Ascending aorta (tissue), 2 donors: Measurements from ENCODE around the gene ARID4A. TPM values are rescaled to one million over a fixed set of nuclear protein-coding genes. Genes with fewer than 3 reads are reported as not detected.

Source experiments
- DNase-seq, 2 donors: peaks; one replicate each; pipeline ENCODE4 v3.0.0-alpha.2; 2019; ENCODE audit warnings: low spot score in 2 of 2
- H3K27ac ChIP-seq, 2 donors: fragments of 200-600 bp; sonication (generic); one replicate each; pipeline ENCODE4 v1.5.1; 2016 to 2017; ENCODE audit warnings: mild to moderate bottlenecking in 1 of 2
- H3K27me3 ChIP-seq: fragments of 200-600 bp; sonication (generic); one replicate; pipeline ENCODE4 v1.5.1; 2017
- H3K36me3 ChIP-seq, 2 donors: fragments of 200-600 bp; sonication (generic); one replicate each; pipeline ENCODE4 v1.5.1; 2016
- H3K4me1 ChIP-seq, 2 donors: fragments of 200-600 bp; sonication (generic); one replicate each; pipeline ENCODE4 v1.5.1; 2016 to 2017; ENCODE audit warnings: mild to moderate bottlenecking in 1 of 2
- H3K4me3 ChIP-seq, 2 donors: fragments of 200-600 bp; sonication (generic); one replicate each; pipeline ENCODE4 v1.5.1; 2016 to 2017; ENCODE audit warnings: mild to moderate bottlenecking in 1 of 2
- H3K9me3 ChIP-seq, 2 donors: fragments of 200-600 bp; sonication (generic); one replicate each; pipeline ENCODE4 v1.5.1; 2016
- CTCF ChIP-seq, 3 experiments: fragments of 200-600 bp in 2 of 3; fragments of 450-650 bp in 1 of 3; sonication (generic) in 2 of 3; IDR thresholded peaks; one replicate each; pipeline ENCODE4 v1.5.1; 2016 to 2019; ENCODE audit warnings: antibody characterized with exemption in 3 of 3, mild to moderate bottlenecking in 1 of 3, moderate library complexity in 1 of 3
- intact Hi-C: fragments of 100-400 bp; cut with DNase I; formaldehyde crosslinking; loops from one replicate; pipeline ENCODE4 v1.15.1; 2023
- total RNA-seq: library from RNA; depleted of rRNA; stranded (reverse); fragments of >200 nt; gene quantifications from one replicate; pipeline ENCODE4 v1.1.0, GENCODE V29; 2016

ARID4A gene
- total RNA-seq, 1 donor from 2014 or later: 18.2 TPM

GRCh38 chr14:58301416-58301815 is 3.1 kb downstream of the ARID4A start:
- Histone ChIP-seq H3K36me3 (peaks cover 8 to 16% of the 10 kb centered on the region in 2 donors), H3K27me3 (no peaks in the 10 kb centered on the region), H3K27ac (no peak overlapping the region), H3K4me1 (peaks cover 4 to 6% of the 10 kb centered on the region in 2 donors), H3K4me3 (no peak overlapping the region), H3K9me3 (no peaks in the 10 kb centered on the region)
- intact Hi-C loops: no loop called here
- DNase-seq: no peak
- no peak for TF ChIP-seq CTCF (IDR thresholded peaks at IDR 0.05)

DNA sequence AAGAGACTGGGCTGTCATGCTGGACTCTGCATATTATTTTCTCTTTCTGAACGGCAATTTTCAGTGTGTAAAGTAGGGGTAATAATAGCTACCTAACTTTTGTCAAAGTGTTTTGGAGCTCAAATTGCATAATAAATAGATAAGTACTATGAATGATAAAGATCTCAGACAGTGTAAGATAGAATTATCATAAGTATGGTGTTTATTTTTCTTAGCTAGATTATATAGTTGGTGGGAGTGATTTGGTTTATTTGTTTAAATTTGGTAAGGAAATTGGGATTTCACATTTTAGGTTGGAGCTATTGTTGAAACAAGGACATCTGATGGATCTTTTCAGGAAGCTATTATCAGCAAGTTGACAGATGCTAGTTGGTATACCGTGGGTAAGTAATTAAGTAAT is 7.4 kb downstream of the ARID4A start:
- H3K9me3 ChIP-seq: no peaks in the 10 kb centered on the region
- H3K36me3 ChIP-seq: peaks cover 12 to 27% of the 10 kb centered on the region in 2 donors
- H3K4me3 ChIP-seq: no peak overlapping the region
- no peak overlapping the region for H3K27ac ChIP-seq
- no peak for DNase-seq
- peaks cover 0 to 5% of the 10 kb centered on the region in 2 donors for H3K4me1 ChIP-seq
- H3K27me3 ChIP-seq: no peaks in the 10 kb centered on the region
- TF ChIP-seq CTCF (IDR thresholded peaks at IDR 0.05): no peak
- intact Hi-C loops: no loop called here

- Histone ChIP-seq H3K36me3 (peaks cover 12 to 27% of the 10 kb centered on the region in 2 donors), H3K27ac (no peak overlapping the region), H3K9me3 (no peaks in the 10 kb centered on the region), H3K27me3 (no peaks in the 10 kb centered on the region), H3K4me3 (no peak overlapping the region), H3K4me1 (no peaks in the 10 kb centered on the region)
- TF ChIP-seq CTCF (IDR thresholded peaks at IDR 0.05): no peak
- DNase-seq: no peak
- intact Hi-C loops: no loop called here
Observed at GRCh38 chr14:58307597-58308316, 9.4 kb downstream of the ARID4A start.

DNA sequence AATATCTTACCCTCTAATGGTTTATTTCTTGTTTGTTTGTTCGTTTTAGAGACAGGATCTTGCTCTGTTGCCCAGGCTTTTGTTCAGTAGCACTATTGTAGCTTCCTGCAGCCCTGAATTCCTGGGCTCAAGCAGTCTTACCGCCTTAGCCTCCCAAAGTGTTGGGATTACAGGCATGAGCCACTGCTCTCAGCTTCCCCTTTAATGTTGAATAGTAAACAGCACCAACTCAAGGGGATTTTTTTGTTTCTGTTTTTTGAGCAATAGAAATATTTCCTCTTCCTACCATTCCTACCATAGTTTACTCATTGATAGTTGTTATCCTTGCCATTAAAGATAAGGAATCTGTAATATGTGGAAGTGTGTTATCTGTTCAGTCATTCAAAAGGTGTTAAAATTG is 10.7 kb downstream of the ARID4A start:
- no peak for DNase-seq
- Histone ChIP-seq H3K4me3 (no peak overlapping the region), H3K36me3 (peaks cover 16 to 20% of the 10 kb centered on the region in 2 donors), H3K9me3 (no peaks in the 10 kb centered on the region), H3K27me3 (no peaks in the 10 kb centered on the region), H3K27ac (no peak overlapping the region), H3K4me1 (no peaks in the 10 kb centered on the region)
- intact Hi-C loops: no loop called here
- TF ChIP-seq CTCF (IDR thresholded peaks at IDR 0.05): no peak

DNA sequence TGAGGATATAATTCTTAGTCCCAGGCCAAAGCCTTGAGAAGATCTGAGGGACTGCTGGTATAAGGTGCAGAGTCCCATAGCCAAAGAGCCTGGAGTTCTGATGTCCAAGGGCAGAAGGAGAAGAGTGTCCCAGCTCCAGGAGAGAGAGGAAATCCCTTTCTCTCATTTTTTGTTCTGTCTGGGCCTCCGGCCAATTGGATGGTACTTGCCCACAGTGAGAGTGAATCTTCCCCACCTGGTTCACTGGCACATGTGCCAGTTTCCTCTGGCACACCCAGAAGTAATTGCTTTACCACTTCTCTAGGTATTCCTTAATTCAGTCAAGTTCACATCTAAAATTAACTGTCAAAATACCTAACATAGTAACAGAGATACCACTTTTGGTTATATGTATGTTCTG is 15.3 kb downstream of the ARID4A start:
- H3K36me3 ChIP-seq: peaks cover 10 to 19% of the 10 kb centered on the region in 2 donors
- no peaks in the 10 kb centered on the region for H3K4me1 ChIP-seq
- DNase-seq: no peak
- H3K9me3 ChIP-seq: no peaks in the 10 kb centered on the region
- no peak overlapping the region for H3K27ac ChIP-seq
- intact Hi-C loops: no loop called here
- no peaks in the 10 kb centered on the region for H3K27me3 ChIP-seq
- no peak for TF ChIP-seq CTCF (IDR thresholded peaks at IDR 0.05)
- no peak overlapping the region for H3K4me3 ChIP-seq
